HEK293T (cell line): ENCODE measurements around the gene SP6.

Experiments
- ARNT ChIP-seq: fragments of 450-650 bp; IDR thresholded peaks from 2 replicates; pipeline ENCODE4 v1.6.1; 2017; ENCODE audit warnings: mild to moderate bottlenecking
- FOXA1 ChIP-seq: fragments of 450-650 bp; IDR thresholded peaks from 2 replicates; pipeline ENCODE4 v1.6.1; 2016; ENCODE audit warnings: mild to moderate bottlenecking
- FOXK2 ChIP-seq: fragments of 450-650 bp; IDR thresholded peaks from 2 replicates; pipeline ENCODE4 v1.6.1; 2016; ENCODE audit warnings: mild to moderate bottlenecking
- FOXM1 ChIP-seq: fragments of 450-650 bp; IDR thresholded peaks from 2 replicates; pipeline ENCODE4 v1.6.1; 2017; ENCODE audit warnings: mild to moderate bottlenecking, borderline replicate concordance
- HDGF ChIP-seq: fragments of 450-650 bp; IDR thresholded peaks from 2 replicates; pipeline ENCODE4 v1.6.1; 2017; ENCODE audit warnings: antibody characterized with exemption, borderline replicate concordance
- SUZ12 ChIP-seq: fragments of 450-650 bp; IDR thresholded peaks from 2 replicates; pipeline ENCODE4 v1.6.1; 2016; ENCODE audit warnings: mild to moderate bottlenecking
- ZNF384 ChIP-seq: fragments of 450-650 bp; IDR thresholded peaks from 2 replicates; pipeline ENCODE4 v1.6.1; 2016

DNA sequence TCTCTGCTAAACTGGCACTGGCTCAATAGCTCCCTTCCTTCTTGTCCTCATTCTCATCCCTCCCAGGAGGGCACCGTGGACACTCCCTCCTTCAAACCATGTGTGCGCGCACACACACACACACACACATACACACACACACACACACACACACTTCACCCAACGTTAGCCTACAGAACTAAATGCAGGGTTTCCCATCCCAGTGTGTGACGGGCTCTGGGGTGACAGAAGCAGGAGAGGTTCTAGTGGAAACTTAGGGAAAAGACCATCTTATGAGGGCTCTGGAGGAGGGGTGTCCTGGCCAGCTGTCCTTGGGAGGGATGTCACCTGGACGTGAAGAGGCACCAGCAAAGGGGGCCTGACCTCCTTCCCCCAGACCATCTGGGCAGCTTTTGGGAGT lies 49.1 kb downstream of the SP6 start:
- TF ChIP-seq HDGF (no peak), FOXM1 (no peak), SUZ12 (no peak), FOXA1 (no peak), FOXK2 (no peak), ARNT (no peak), ZNF384 (no peak)
